IMR-90 (cell line): Measurements from ENCODE around the gene ZNF41. TPM values are rescaled to one million over a fixed set of nuclear protein-coding genes. Genes with fewer than 3 reads are reported as not detected.

ENCODE experiments used
- ATAC-seq: fragments of 200-7000 bp; cut with Tn5 transposase; 2 replicates; pipeline ENCODE4 v1.9.1; 2020; ENCODE audit warnings: low read depth, mild to moderate bottlenecking, moderate library complexity
- BruUV-seq: library from RNA; stranded (reverse); fragments of 400-500 nt; replicated peaks from 2 replicates; lab custom pipeline; 2021; lab: Mats Ljungman, UMichigan
- CTCF ChIA-PET: fragments of 300-600 bp; formaldehyde crosslinking; extraction: SDS; loops from one replicate; lab custom pipeline; 2021; ENCODE audit warnings: antibody characterized with exemption; lab: Yijun Ruan, JAX
- POLR2A ChIA-PET: fragments of 300-600 bp; sonication (Branson Sonifier 250); formaldehyde crosslinking; loops from one replicate; lab custom pipeline; 2022; ENCODE audit warnings: antibody characterized with exemption; ENCODE audit not compliant: unreplicated experiment; lab: Charles Lee
- DNase-seq: peaks from one replicate; pipeline ENCODE4 v3.0.0; 2013
- H2AFZ ChIP-seq: replicated peaks from 2 replicates; pipeline ENCODE3; 2013; ENCODE audit warnings: low read length, mild to moderate bottlenecking; ENCODE audit not compliant: poor library complexity
- H2AK5ac ChIP-seq: 2 replicates; pipeline ENCODE4 v1.6.1; 2013; ENCODE audit warnings: low read depth, low read length, inconsistent platforms
- H2AK9ac ChIP-seq: replicated peaks from 2 replicates; pipeline ENCODE3; 2013; ENCODE audit warnings: mild to moderate bottlenecking, low read depth, low read length, moderate library complexity; ENCODE audit not compliant: poor library complexity
- H2BK120ac ChIP-seq: 2 replicates; pipeline ENCODE4 v1.6.1; 2013; ENCODE audit warnings: low read depth, low read length, inconsistent platforms
- H2BK15ac ChIP-seq: 3 replicates; pipeline ENCODE4 v1.6.1; 2013; ENCODE audit warnings: low read depth, low read length, inconsistent platforms
- H2BK20ac ChIP-seq: 2 replicates; pipeline ENCODE4 v1.6.1; 2013; ENCODE audit warnings: low read depth, mild to moderate bottlenecking, inconsistent platforms, low read length, moderate library complexity
- H2BK5ac ChIP-seq: 2 replicates; pipeline ENCODE4 v1.6.1; 2013; ENCODE audit warnings: mild to moderate bottlenecking, low read depth, low read length, inconsistent platforms; ENCODE audit not compliant: poor library complexity, severe bottlenecking
- H3K14ac ChIP-seq: replicated peaks from 2 replicates; pipeline ENCODE4 v1.6.1; 2013; ENCODE audit warnings: low read depth, low read length, inconsistent platforms
- H3K18ac ChIP-seq: 2 replicates; pipeline ENCODE4 v1.6.1; 2013; ENCODE audit warnings: low read depth, low read length, control low read depth
- H3K23ac ChIP-seq: 2 replicates; pipeline ENCODE4 v1.6.1; 2013; ENCODE audit warnings: low read depth, low read length, inconsistent platforms
- H3K27ac ChIP-seq: 2 replicates; pipeline ENCODE4 v1.5.1; 2013; ENCODE audit warnings: mild to moderate bottlenecking, control low read depth, low read length; ENCODE audit not compliant: insufficient read depth
- H3K27me3 ChIP-seq: 2 replicates; pipeline ENCODE4 v1.6.1; 2013; ENCODE audit warnings: low read length; ENCODE audit not compliant: control insufficient read depth, insufficient read depth
- H3K36me3 ChIP-seq: 2 replicates; pipeline ENCODE4 v1.6.1; 2013; ENCODE audit warnings: low read length, mixed read lengths; ENCODE audit not compliant: control insufficient read depth, insufficient read depth
- H3K4ac ChIP-seq: 2 replicates; pipeline ENCODE4 v1.6.1; 2013; ENCODE audit warnings: low read depth, low read length, inconsistent platforms
- H3K4me1 ChIP-seq: 2 replicates; pipeline ENCODE4 v1.6.1; 2013; ENCODE audit warnings: low read length, mixed read lengths; ENCODE audit not compliant: control insufficient read depth, insufficient read depth
- H3K4me2 ChIP-seq: 2 replicates; pipeline ENCODE4 v1.6.1; 2013; ENCODE audit warnings: low read depth, mild to moderate bottlenecking, control low read depth, low read length, moderate library complexity
- H3K4me3 ChIP-seq: 2 replicates; pipeline ENCODE4 v1.5.1; 2013; ENCODE audit warnings: low read depth, mild to moderate bottlenecking, control low read depth, low read length, moderate library complexity; ENCODE audit not compliant: insufficient read depth
- H3K56ac ChIP-seq: 2 replicates; pipeline ENCODE4 v1.6.1; 2013; ENCODE audit warnings: low read length, inconsistent platforms; ENCODE audit not compliant: insufficient read depth; ENCODE audit errors: extremely low read depth
- H3K79me1 ChIP-seq, 2 experiments: 2 replicates each; pipeline ENCODE4 v1.6.1; 2013; ENCODE audit warnings: low read length in 2 of 2, inconsistent platforms in 1 of 2, low read depth in 1 of 2
- H3K9ac ChIP-seq: 2 replicates; pipeline ENCODE4 v1.6.1; 2013; ENCODE audit warnings: low read depth, low read length, control low read depth
- H3K9me1 ChIP-seq: 2 replicates; pipeline ENCODE4 v1.6.1; 2013; ENCODE audit warnings: low read length, inconsistent platforms; ENCODE audit not compliant: insufficient read depth
- H3K9me3 ChIP-seq: 2 replicates; pipeline ENCODE4 v1.6.1; 2013; ENCODE audit warnings: low read length; ENCODE audit not compliant: control insufficient read depth, insufficient read depth
- H4K20me1 ChIP-seq: 2 replicates; pipeline ENCODE4 v1.6.1; 2013; ENCODE audit warnings: low read length, inconsistent platforms; ENCODE audit not compliant: insufficient read depth
- H4K5ac ChIP-seq: 2 replicates; pipeline ENCODE4 v1.6.1; 2013; ENCODE audit warnings: mild to moderate bottlenecking, low read depth, low read length, control low read depth
- H4K8ac ChIP-seq, 2 experiments: 2 replicates each; pipeline ENCODE4 v1.6.1; 2013; ENCODE audit warnings: low read depth in 2 of 2, low read length in 2 of 2, control low read depth in 1 of 2, inconsistent platforms in 1 of 2
- H4K91ac ChIP-seq: 2 replicates; pipeline ENCODE4 v1.6.1; 2013; ENCODE audit warnings: low read depth, low read length, inconsistent platforms; ENCODE audit not compliant: insufficient read depth
- CEBPB ChIP-seq: IDR thresholded peaks from 2 replicates; pipeline ENCODE4 v1.6.1; 2012; ENCODE audit warnings: low read depth, low read length, improper control_type of control experiment
- SMC3 ChIP-seq: fragments of 150-350 bp; IDR thresholded peaks from 2 replicates; pipeline ENCODE4 v1.6.1; 2016; ENCODE audit warnings: low read depth, mild to moderate bottlenecking, antibody characterized with exemption, low read length, moderate library complexity
- WGBS, 2 experiments: methylation state at CpG; one replicate each; pipeline versions ENCODE4 v1.1.5 to v1.1.7; 2013; ENCODE audit warnings: missing lambda C conversion rate in 2 of 2; ENCODE audit not compliant: insufficient read length in 1 of 2; ENCODE audit errors: extremely low coverage in 2 of 2; 5-methylcytosine and 5-hydroxymethylcytosine counted together
- dilution Hi-C: fragments of 300-500 bp; cut with HindIII; formaldehyde crosslinking; loops from one replicate; pipeline ENCODE4 v1.14.3; 2018; ENCODE audit warnings: low sequenced_read_pairs; ENCODE audit not compliant: unreplicated experiment
- in situ Hi-C: fragments of 300-500 bp; cut with MboI; formaldehyde crosslinking; loops from 3 replicates; pipeline ENCODE4 v1.14.3; 2019; ENCODE audit warnings: low sequenced_read_pairs, inconsistent platforms, mixed read lengths
- intact Hi-C: fragments of 100-400 bp; cut with micrococcal nuclease; formaldehyde crosslinking; loops from 2 replicates; pipeline ENCODE4 v1.10.0; 2022
- polyA plus RNA-seq, 3 experiments: library from polyadenylated mRNA; depleted of rRNA; stranded (reverse); fragments of >200 nt; gene quantifications; 2 replicates each; pipeline ENCODE4 v1.2.3, GENCODE V29; 2012; ENCODE audit warnings: low replicate concordance in 1 of 3
- total RNA-seq: library from RNA; depleted of rRNA; stranded (reverse); fragments of >200 nt; gene quantifications from 2 replicates; pipeline ENCODE4 v1.2.3, GENCODE V29; 2012

ZNF41 gene
- total and polyA plus RNA-seq, 2 of the 4 experiments (the other 2 are of a cell fraction), result 2.8 to 8.1 TPM

GRCh38 chrX:47501226-47502074, 18.4 kb upstream of the ZNF41 start:
- Histone ChIP-seq H3K18ac (peak overlapping the region; percentile 60; the same call in 1 of the 2 replicates), H3K9ac (no peak overlapping the region; the same call in 1 of the 2 replicates), H4K91ac (peak overlapping the region; percentile 32; the same call in 1 of the 2 replicates), H2AK9ac (no peak overlapping the region), H3K4ac (peak overlapping the region; percentile 48; the same call in 1 of the 2 replicates), H3K27ac (no peak overlapping the region), H4K20me1 (no peaks in the 10 kb centered on the region), H3K56ac (no peak overlapping the region), H3K79me1 (no peaks in the 10 kb centered on the region), H2BK120ac (peak overlapping the region; percentile 77), H2BK20ac (peak overlapping the region; percentile 11), H2AFZ (no peak overlapping the region), H3K36me3 (no peaks in the 10 kb centered on the region), H3K23ac (no peak overlapping the region), H2BK15ac (0 out of 3 replicates have a peak overlapping the region, but pooled peaks have one; percentile 8), H2AK5ac (no peak overlapping the region), H3K4me1 (peaks cover 5% of the 10 kb centered on the region), H4K5ac (no peak overlapping the region), H3K4me2 (peak overlapping the region; percentile 35; the same call in 1 of the 2 replicates), H3K27me3 (peaks cover 2% of the 10 kb centered on the region; the same call in 1 of the 2 replicates), H3K14ac (peak overlapping the region; percentile 78; the same call in 1 of the 2 replicates), H4K8ac (peak overlapping the region in 1 of 2 experiments; percentile 68; a peak in 2 of 4 replicates), H3K4me3 (no peak overlapping the region), H2BK5ac (peak overlapping the region; percentile 66), H3K9me3 (no peaks in the 10 kb centered on the region), H3K9me1 (no peaks in the 10 kb centered on the region)
- WGBS, 2 experiments, result 22% methylated on average over 5 of the region's 7 CpGs; no CpG with 5 or more reads in 1 of the 2 experiments
- TF ChIP-seq CEBPB, result peak; percentile 44; the same call in 1 of the 2 replicates
- no peak for TF ChIP-seq SMC3
- in situ Hi-C loops, result no loop called here
- intact Hi-C loops, result no loop called here
- dilution Hi-C loops, result no loop called here
- POLR2A ChIA-PET, result interaction anchor here (0.8 kb wide), 1 partner anchor 22 kb away, joined by 3 read pairs; no protein-coding TSS in a partner anchor
- ATAC-seq (peak; percentile 68), DNase-seq (peak; percentile 64)
- CTCF ChIA-PET, result interaction anchor here (0.6 to 3.7 kb wide), 2 partner anchors 21 to 22 kb away, joined by 3 to 11 read pairs; no protein-coding TSS in a partner anchor
- BruUV-seq, result no TSS peak
